ENCODE data around the gene FIBCD1.
"Not testable (repeated sequence)": the region's sequence is repeated elsewhere in the genome, so short reads cannot be mapped to it uniquely, and the experiment has no call there.

FIBCD1 gene

DNA sequence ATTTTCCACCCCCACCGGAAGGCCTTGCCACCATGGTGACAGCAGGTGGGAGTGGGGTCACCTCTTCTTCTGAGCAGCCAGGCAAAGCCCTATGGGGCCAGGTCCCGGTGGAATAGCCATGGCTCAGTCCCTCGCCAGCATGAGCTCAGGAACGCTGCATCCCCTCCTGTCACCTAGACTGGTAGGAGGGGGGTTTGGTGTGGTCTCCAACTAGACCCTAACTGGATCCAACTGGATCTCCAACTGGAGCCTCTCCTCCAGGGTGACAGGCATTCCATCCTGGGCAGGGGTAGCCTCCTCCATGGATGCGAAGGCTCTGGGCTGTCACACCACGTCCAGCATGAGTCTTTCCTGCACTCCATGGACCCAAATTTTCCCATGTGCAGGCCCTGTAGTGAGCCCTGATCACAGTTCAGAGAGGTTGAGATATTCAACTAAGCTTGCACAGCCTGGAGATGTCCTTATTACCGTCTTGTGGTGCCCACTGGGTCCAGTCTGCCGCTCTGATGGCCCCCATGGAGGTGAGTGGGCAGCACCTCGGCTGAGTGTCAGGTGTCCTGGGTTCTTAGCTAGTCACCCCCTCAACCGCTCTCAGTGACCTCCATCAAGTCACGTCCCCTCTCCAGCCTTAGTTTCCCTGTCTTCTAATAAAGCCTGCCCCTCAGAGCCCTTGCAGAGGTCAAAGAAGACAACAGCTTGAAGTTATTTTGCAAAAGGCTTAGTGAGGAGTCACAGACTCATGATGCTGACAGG lies 18.6 kb upstream of the FIBCD1 start:
- no peak for TF ChIP-seq Cebpa-rat (IDR thresholded peaks at IDR 0.05)
- H3K36me3 ChIP-seq = no peaks in the 10 kb centered on the region
- H3K27ac ChIP-seq = no peak overlapping the region
- H3K4me1 ChIP-seq = peaks cover 0 to 10% (median 0%) of the 10 kb centered on the region in 10 experiments; a peak in 4 of 20 replicates
- no peak overlapping the region for H3K4me2 ChIP-seq
- no peaks in the 10 kb centered on the region for H4K20me1 ChIP-seq
- H3K27me3 ChIP-seq = no peaks in the 10 kb centered on the region
- H3K9me3 ChIP-seq (replicated peaks in 1 of 11) = peaks cover 0 to 20% (median 11%) of the 10 kb centered on the region in 11 experiments; a peak in 17 of 22 replicates
- H3K9ac ChIP-seq = no peak overlapping the region
- H3K4me3 ChIP-seq = no peak overlapping the region

DNA sequence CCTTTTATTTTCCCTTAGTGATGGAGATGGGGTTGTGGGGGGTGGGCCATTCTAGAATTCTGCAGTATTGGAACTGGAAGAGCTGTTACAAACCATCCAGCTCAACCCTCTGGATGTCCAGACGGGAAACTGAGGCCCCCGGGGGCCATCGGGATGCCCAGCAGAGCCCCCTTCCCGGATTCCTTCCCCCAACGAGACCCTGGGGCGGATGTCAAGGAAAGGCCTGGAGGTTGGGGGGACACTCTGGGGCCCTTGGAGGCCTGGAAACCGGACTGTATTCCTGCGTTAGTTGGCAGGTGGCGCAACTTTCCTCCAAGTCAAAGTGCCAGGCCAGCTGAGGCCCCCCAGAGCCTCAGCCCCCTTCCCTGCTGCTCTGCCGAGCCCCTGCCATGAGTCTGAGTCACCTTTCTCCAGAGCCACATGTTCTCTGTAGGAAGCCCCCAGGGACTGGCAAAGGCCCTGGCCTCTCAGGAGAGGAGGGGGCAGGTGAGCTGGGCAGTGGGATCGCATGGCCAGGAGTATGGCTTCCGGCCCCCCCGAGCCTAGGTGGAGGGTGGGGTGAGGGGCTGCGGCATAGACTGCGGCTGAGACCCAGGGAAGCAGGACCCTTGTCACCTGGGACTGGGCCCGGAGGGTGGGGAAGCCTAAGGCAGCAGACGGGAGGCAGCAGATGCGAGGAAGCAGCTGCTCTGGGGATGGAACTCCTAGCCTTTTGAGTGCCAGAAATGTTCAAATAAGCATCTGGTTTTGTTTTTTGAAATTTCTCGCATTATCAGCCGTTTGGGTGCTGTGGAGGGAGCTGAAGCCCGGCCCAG lies 17.8 kb upstream of the FIBCD1 start:
- Histone ChIP-seq H3K27ac (no peak overlapping the region), H3K4me1 (peaks cover 0 to 3% (median 0%) of the 10 kb centered on the region in 10 experiments; a peak in 3 of 20 replicates), H3K36me3 (no peaks in the 10 kb centered on the region), H4K20me1 (no peaks in the 10 kb centered on the region), H3K4me2 (no peak overlapping the region), H3K9ac (no peak overlapping the region), H3K27me3 (no peaks in the 10 kb centered on the region), H3K4me3 (no peak overlapping the region), H3K9me3 (replicated peaks in 1 of 11) (peaks cover 0 to 20% (median 11%) of the 10 kb centered on the region in 11 experiments; a peak in 17 of 22 replicates)
- TF ChIP-seq Cebpa-rat (IDR thresholded peaks at IDR 0.05) = no peak

DNA sequence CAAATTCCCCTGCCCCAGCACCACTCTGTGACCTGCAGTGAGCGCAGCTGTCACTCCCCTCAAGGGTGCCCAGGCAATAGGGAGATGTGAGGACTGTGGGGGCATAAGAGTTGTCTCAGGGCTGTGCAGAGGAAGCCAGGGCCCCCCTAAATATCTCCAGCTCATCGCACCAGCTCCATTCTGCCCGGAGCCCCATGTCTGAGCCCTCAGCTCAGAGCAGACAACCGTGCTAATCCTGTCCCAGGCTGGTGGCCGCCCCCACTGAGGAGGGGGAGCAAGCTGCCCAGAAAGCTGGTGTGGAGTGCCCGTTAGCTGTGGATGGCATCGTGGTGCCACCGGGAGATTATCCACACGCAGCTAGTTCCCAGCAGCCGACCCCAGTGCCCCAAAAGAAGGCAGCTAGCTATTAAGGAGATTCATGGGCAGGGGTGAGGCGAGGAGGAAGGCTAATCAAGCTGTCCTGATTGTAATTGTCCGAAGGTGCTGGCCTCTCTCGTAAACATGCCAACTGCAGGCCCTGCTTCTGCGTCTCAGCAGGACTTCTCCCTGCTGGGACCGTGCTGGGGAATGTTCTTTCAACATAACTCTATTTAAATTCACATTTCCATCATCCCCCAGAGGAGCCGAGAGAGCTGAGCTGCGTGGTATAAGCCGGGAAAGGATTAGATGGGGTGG lies 17.0 kb upstream of the FIBCD1 start:
- no peaks in the 10 kb centered on the region for H4K20me1 ChIP-seq
- H3K9ac ChIP-seq = no peak overlapping the region
- H3K4me2 ChIP-seq = no peak overlapping the region
- no peak for TF ChIP-seq Cebpa-rat (IDR thresholded peaks at IDR 0.05)
- no peaks in the 10 kb centered on the region for H3K27me3 ChIP-seq
- H3K36me3 ChIP-seq = no peaks in the 10 kb centered on the region
- H3K4me3 ChIP-seq = no peak overlapping the region
- peaks cover 0 to 3% (median 0%) of the 10 kb centered on the region in 10 experiments; a peak in 1 of 20 replicates for H3K4me1 ChIP-seq
- H3K9me3 ChIP-seq (replicated peaks in 1 of 11) = peaks cover 0 to 20% (median 11%) of the 10 kb centered on the region in 11 experiments; a peak in 17 of 22 replicates
- no peak overlapping the region for H3K27ac ChIP-seq

DNA sequence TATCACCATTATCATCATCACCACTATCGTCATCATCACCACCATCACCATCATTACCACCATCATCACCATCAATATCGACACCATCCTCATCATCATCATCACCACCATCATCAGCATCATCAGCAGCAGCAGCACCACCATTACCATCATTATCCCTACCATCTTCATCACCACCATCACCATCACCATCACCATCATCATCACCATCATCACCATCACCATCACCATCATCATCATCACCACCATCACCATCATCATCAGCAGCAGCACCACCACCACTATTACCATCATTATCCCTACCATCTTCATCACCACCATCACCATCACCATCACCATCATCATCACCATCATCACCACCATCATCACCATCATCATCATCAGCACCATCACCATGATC lies 15.9 kb upstream of the FIBCD1 start:
- H4K20me1 ChIP-seq, H3K27me3 ChIP-seq: not testable (repeated sequence)
- H3K9me3 ChIP-seq (replicated peaks in 1 of 11) = peaks cover 1 to 20% (median 11%) of the 10 kb centered on the region in 11 experiments; a peak in 19 of 22 replicates

DNA sequence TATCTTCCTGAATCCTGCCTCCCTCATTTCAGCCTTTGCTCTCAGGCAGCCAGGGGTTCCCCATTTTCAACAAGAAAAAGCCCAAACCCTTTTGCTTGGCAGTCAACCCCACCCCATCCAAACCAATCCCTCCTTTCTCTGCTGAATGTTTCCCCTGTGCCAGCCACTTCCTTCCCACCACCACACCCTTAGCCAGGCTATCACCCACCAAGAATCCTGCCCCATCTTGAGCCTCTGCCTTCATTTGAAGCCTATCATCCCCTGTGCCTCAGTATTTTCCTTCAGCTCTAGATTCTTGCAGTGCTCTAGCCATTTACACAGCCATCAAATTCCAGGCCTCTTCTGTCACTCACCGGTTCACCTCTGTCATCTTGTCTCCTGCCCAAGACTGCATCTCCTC lies 15.3 kb upstream of the FIBCD1 start:
- H3K4me1 ChIP-seq = peaks cover 0 to 3% (median 0%) of the 10 kb centered on the region in 10 experiments; a peak in 1 of 20 replicates
- no peaks in the 10 kb centered on the region for H3K27me3 ChIP-seq
- H3K9me3 ChIP-seq (replicated peaks in 1 of 11) = peaks cover 7 to 19% (median 16%) of the 10 kb centered on the region in 11 experiments; a peak in 20 of 22 replicates
- no peak overlapping the region for H3K4me2 ChIP-seq
- H3K27ac ChIP-seq = no peak overlapping the region
- H4K20me1 ChIP-seq = no peaks in the 10 kb centered on the region
- H3K4me3 ChIP-seq = no peak overlapping the region
- H3K9ac ChIP-seq = no peak overlapping the region
- H3K36me3 ChIP-seq = no peaks in the 10 kb centered on the region
- no peak for TF ChIP-seq Cebpa-rat (IDR thresholded peaks at IDR 0.05)

More for the DNA sequence above, 15.9 kb upstream of the FIBCD1 start:
- not testable (repeated sequence) for H3K9ac ChIP-seq, H3K36me3 ChIP-seq, H3K27ac ChIP-seq, H3K4me3 ChIP-seq, H3K4me2 ChIP-seq, H3K4me1 ChIP-seq

DNA sequence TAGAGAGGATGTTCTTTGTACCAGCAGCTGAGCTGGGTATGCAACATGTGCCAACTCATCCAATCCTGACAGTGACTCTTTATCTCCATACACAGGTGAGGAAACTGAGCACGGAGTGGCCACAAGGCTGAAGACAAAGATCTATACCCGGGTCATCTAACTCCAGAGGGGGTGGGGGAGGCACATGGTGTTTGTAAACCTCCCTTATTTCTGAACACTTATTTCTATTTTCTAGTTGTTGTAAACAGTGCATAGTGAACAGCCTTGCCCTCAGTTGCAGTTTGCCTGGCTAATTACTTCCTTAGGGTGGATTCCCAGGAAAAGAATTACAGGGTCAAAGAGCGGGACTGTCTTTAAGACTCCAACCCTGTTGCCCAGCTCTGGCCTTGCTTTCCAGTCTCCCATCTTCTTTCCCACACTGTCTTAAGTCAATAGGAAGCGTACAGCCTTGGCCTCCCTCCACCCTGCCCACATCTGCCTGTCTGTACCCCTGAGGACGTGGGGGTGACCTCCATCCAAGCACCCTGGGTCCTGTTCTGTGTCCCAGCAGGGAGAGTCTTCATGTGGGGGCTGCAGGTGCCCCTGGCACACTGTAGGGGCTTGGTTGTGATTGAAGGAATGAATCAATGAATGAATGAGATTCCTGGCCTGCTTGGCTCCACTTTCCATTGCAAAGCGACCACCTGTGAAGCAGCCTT lies 13.2 kb upstream of the FIBCD1 start:
- H3K9ac ChIP-seq = no peak overlapping the region
- peaks cover 0 to 4% (median 0%) of the 10 kb centered on the region in 10 experiments; a peak in 1 of 20 replicates for H3K4me1 ChIP-seq
- H3K9me3 ChIP-seq (replicated peaks in 1 of 11) = peaks cover 0 to 11% (median 6%) of the 10 kb centered on the region in 11 experiments; a peak in 10 of 22 replicates
- no peak for TF ChIP-seq Cebpa-rat (IDR thresholded peaks at IDR 0.05)
- H3K4me2 ChIP-seq = no peak overlapping the region
- H3K27ac ChIP-seq = no peak overlapping the region
- no peaks in the 10 kb centered on the region for H3K27me3 ChIP-seq
- no peaks in the 10 kb centered on the region; a peak in 1 of 22 replicates for H4K20me1 ChIP-seq
- no peak overlapping the region for H3K4me3 ChIP-seq
- H3K36me3 ChIP-seq = no peaks in the 10 kb centered on the region

DNA sequence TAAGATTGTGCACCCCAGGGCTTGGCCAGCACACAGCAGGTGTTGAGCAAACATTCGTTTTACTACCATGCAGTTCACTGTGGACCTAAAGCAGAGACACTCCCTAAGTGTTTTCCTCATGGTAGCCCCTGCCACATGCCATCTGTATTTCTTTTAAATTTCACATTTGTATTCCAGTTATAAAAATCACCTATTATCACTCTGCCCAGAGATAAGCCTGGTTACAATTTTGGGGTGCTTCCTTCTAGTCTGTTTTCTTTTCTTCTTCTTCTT lies 10.9 kb upstream of the FIBCD1 start:
- Histone ChIP-seq H3K36me3 (no peaks in the 10 kb centered on the region), H3K9ac (no peak overlapping the region), H3K27me3 (no peaks in the 10 kb centered on the region), H3K4me3 (no peak overlapping the region), H3K4me2 (no peak overlapping the region), H3K27ac (no peak overlapping the region), H4K20me1 (no peaks in the 10 kb centered on the region; a peak in 1 of 22 replicates), H3K4me1 (peaks cover 0 to 11% (median 0%) of the 10 kb centered on the region in 10 experiments; a peak in 2 of 20 replicates), H3K9me3 (replicated peaks in 1 of 11) (peaks cover 0 to 11% (median 6%) of the 10 kb centered on the region in 11 experiments; a peak in 10 of 22 replicates)
- no peak for TF ChIP-seq Cebpa-rat (IDR thresholded peaks at IDR 0.05)

DNA sequence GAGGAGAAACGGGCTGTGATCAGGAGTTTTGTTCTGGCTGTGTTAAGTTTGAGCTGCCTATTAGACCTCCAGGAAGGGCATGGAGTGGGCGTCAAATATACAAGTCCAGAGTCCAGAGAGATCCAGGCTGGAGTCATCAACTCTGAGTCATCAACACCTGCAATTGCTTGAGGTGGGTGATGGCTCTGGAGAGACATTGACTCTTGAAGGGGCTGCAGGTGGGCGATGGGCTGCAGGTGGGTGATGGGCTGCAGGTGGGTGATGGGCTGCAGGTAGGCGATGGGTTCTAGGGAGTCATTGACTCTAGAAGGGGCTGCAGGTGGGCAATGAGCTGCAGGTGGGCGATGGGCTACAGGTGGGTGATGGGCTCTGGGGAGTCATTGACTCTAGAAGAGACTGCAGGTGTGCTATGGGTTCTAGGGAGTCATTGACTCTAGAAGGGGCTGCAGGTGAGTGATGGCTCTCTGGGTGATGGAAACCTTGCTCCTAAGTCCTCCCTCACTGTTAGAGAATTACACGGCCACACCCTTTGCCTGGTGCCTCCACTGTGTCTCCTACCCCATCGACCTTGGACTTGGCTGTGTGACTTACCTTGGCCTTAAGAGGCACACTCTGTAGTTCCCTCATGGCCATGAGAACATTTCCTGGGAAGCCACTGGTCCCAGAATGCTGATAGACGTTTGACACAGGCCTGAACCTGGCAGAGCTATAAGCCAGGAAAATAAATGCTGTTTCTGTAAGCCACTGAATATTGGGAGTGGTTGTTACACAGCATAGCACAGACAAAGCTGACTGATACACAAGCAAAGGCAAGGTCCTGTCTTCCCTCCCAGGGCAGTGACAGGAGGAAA lies 10.4 kb upstream of the FIBCD1 start:
- H3K36me3 ChIP-seq = no peaks in the 10 kb centered on the region
- no peaks in the 10 kb centered on the region for H3K27me3 ChIP-seq
- H3K4me1 ChIP-seq = peaks cover 0 to 10% (median 0%) of the 10 kb centered on the region in 10 experiments; a peak in 2 of 20 replicates
- H3K9me3 ChIP-seq (replicated peaks in 1 of 11) = peaks cover 0 to 11% (median 6%) of the 10 kb centered on the region in 11 experiments; a peak in 9 of 22 replicates
- H4K20me1 ChIP-seq = no peaks in the 10 kb centered on the region; a peak in 1 of 22 replicates
- TF ChIP-seq Cebpa-rat (IDR thresholded peaks at IDR 0.05) = no peak
- H3K9ac ChIP-seq = no peak overlapping the region
- no peak overlapping the region for H3K27ac ChIP-seq
- H3K4me3 ChIP-seq = no peak overlapping the region
- no peak overlapping the region for H3K4me2 ChIP-seq
